Ovary (tissue), 9 donors: Measurements from ENCODE around the gene IDH3A. TPM values are rescaled to one million over a fixed set of nuclear protein-coding genes. Genes with fewer than 3 reads are reported as not detected.
A peak's percentile ranks its signal among the peaks of the same experiment; 100 is the strongest.

Source experiments
- DNase-seq, 5 donors: peaks; one replicate each; pipeline ENCODE4 v3.0.0-alpha.2; 2019 to 2020
- H3K27ac ChIP-seq, 2 donors: fragments of 200-600 bp; one replicate each; pipeline versions ENCODE4 v1.5.1 to v1.8.0; 2019 to 2022
- H3K27me3 ChIP-seq: fragments of 200-600 bp; one replicate; pipeline ENCODE4 v1.8.0; 2022
- H3K36me3 ChIP-seq: fragments of 200-600 bp; sonication (generic); one replicate; pipeline ENCODE4 v1.5.1; 2019
- H3K4me1 ChIP-seq: one replicate; pipeline ENCODE4 v1.8.1; 2013; ENCODE audit warnings: mild to moderate bottlenecking, moderate library complexity; ENCODE audit not compliant: insufficient read depth
- H3K4me3 ChIP-seq: fragments of 200-600 bp; sonication (generic); one replicate; pipeline ENCODE4 v1.5.1; 2017
- H3K9me3 ChIP-seq, 2 donors: fragments of 200-600 bp in 1 of 2; sonication (generic) in 1 of 2; one replicate each; pipeline versions ENCODE4 v1.5.1 to v1.8.1; 2013 to 2019; ENCODE audit warnings: mild to moderate bottlenecking in 1 of 2, moderate library complexity in 1 of 2
- EP300 ChIP-seq: sonication (generic); formaldehyde crosslinking; IDR thresholded peaks from one replicate; pipeline ENCODE4 v1.6.1; 2017; ENCODE audit warnings: antibody characterized with exemption
- POLR2A ChIP-seq: fragments of 450-650 bp; IDR thresholded peaks from one replicate; pipeline ENCODE4 v1.6.1; 2017; ENCODE audit warnings: antibody characterized with exemption, mild to moderate bottlenecking, moderate library complexity
- WGBS, 3 donors: extraction: QIAGEN DNeasy Blood & Tissue Kit in 1 of 3; methylation state at CpG; one replicate each; pipeline versions ENCODE4 v1.1.5 to v1.1.7; 2013 to 2017; 5-methylcytosine and 5-hydroxymethylcytosine counted together
- intact Hi-C, 4 donors: fragments of 100-400 bp; cut with DNase I; formaldehyde crosslinking; loops; one replicate each; pipeline versions ENCODE4 v1.11.0 to v1.15.1; 2022 to 2023
- polyA plus RNA-seq, 2 donors: library from polyadenylated mRNA; stranded (reverse); fragments of 200-250 nt in 1 of 2; fragments of 350-450 nt in 1 of 2; fragmentation: Illumina TruSeq in 1 of 2; extraction: RNeasy Lipid Tissue Mini Kit (QIAGEN cat#74804) in 1 of 2; gene quantifications; one replicate each; pipeline ENCODE4 v1.2.3, GENCODE V29; 2013 to 2014
- total RNA-seq, 7 donors: library from RNA; depleted of rRNA in 2 of 7; stranded (reverse); fragments of >200 nt in 2 of 7; fragmentation: NEBNext Ultra II Directional in 3 of 7; extraction: Animal tissue kit (Norgen Biotek cat#: 25700) in 3 of 7; gene quantifications; one replicate each; pipeline versions ENCODE4 v1.1.0 to v1.2.4, GENCODE V29; 2016 to 2023
- TF ChIP-seq, protein P1 (sequence below), 3 donors: fragments of 450-650 bp in 2 of 3; fragments of 200-600 bp in 1 of 3; IDR thresholded peaks; one replicate each; pipeline versions ENCODE4 v1.5.1 to v1.8.0; 2016 to 2022; ENCODE audit warnings: antibody characterized with exemption in 3 of 3, mild to moderate bottlenecking in 1 of 3
- donor health status: DM: no; HTN: no; CAD: no; lungs with moderate emphysema.
- donor health status: DM: no; HTN: no; CAD: no.
- donor health status: Bipolar disorder and iron deficiency.
- donor health status: DM: yes; HTN: yes; CAD: no.
- donor health status: DM: no; HTN: no; CAD: no.
- donor health status: DM: yes; HTN: yes; CAD: no.

The IDH3A gene
- total and polyA plus RNA-seq, 9 donors, result 19.4 to 82.4 (median 58.6) TPM

DNA sequence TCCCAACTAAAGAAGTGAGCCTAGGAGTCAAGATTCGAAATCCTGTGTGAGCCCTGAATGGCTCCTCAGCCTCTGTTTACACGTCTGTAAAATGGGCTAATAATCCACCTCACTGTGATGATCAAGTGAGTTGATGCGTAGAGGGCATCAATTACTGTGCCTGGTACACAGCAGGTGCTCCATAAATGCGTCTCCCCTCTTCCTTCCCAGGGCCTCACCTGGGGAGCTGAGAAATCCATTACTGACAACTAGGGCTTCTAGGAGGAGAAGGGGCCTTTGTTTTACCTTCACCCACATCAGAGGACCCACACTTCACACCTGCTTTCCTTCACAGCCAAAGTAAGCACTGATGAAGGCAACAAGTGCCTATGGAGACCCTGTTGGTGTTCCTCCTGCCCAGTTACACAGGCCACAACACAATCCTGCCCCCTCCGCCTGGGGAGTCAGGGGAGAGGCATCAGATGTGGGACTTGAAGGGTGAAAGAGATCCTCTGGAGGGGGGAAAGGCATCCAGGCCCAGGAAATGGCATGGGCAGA, 19.3 kb upstream of the IDH3A start:
- intact Hi-C loops, result loop anchor here (5.0 to 10.0 kb wide), 4 partner anchors 65 to 295 kb away; partner anchors contain the start of gene ACSBG1 (in 1 of the 4)
- Histone ChIP-seq H3K27me3 (no peaks in the 10 kb centered on the region), H3K9me3 (no peaks in the 10 kb centered on the region), H3K36me3 (no peaks in the 10 kb centered on the region), H3K4me1 (no peaks in the 10 kb centered on the region), H3K27ac (no peak overlapping the region), H3K4me3 (no peak overlapping the region)
- no peak for DNase-seq
- TF ChIP-seq POLR2A (no peak), EP300 (no peak)
- TF ChIP-seq, protein P1, sequence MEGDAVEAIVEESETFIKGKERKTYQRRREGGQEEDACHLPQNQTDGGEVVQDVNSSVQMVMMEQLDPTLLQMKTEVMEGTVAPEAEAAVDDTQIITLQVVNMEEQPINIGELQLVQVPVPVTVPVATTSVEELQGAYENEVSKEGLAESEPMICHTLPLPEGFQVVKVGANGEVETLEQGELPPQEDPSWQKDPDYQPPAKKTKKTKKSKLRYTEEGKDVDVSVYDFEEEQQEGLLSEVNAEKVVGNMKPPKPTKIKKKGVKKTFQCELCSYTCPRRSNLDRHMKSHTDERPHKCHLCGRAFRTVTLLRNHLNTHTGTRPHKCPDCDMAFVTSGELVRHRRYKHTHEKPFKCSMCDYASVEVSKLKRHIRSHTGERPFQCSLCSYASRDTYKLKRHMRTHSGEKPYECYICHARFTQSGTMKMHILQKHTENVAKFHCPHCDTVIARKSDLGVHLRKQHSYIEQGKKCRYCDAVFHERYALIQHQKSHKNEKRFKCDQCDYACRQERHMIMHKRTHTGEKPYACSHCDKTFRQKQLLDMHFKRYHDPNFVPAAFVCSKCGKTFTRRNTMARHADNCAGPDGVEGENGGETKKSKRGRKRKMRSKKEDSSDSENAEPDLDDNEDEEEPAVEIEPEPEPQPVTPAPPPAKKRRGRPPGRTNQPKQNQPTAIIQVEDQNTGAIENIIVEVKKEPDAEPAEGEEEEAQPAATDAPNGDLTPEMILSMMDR (IDR thresholded peaks at IDR 0.05), result no peak
- 90 to 95% (median 92%) methylated on average over 5 of the region's 5 CpGs for WGBS, 3 donors

DNA sequence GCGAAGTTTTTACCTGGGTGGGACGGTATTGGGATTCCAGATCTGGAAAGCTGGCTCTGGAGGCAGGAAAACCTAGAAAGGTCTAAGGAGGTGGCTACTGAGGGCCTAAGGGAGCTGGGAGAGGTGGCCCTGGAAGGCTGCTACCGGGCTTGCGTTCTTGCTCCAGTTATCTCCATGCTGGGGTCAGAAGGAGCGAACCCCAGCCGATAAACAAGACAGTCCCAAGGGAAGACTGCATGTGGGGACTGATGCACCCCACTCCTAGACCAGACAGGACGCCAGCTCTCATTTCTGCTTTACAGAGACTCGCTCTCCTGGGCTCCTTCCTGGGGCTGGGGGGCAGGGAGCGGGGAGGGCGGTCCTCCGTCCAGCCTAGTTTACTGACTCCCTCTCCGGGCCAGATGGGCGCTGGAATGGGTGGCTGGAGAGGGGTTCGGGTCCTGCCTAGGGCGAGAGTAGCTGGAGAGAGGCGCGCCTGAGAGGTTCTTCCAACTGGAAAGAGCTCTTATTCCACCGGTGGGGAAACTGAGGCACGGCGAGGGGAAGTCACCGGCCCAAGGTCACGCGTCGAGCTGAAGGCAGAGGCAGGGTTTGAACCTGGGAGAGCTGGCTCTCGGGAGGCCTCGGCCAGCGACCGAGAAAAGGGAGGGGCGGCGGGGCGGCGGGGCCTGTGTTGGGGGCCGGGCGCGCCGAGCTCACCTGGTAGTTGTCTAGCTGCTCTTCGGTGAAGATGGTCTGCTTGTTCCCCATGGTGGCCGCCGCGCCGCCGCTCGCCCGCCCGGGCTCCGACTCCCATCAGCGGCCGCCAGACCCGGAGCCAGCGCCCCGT, 18.5 kb upstream of the IDH3A start:
- H3K27me3 ChIP-seq, result no peaks in the 10 kb centered on the region
- 21 to 26% (median 24%) methylated on average over 50 to 51 of the region's 51 CpGs for whole genome bisulfite sequencing, 3 donors
- no peak for TF ChIP-seq POLR2A
- no peak for TF ChIP-seq EP300
- TF ChIP-seq, protein P1 (IDR thresholded peaks at IDR 0.05), result no peak
- no peaks in the 10 kb centered on the region for H3K36me3 ChIP-seq
- DNase-seq, result peak in 3 of 5 donors; percentile 36 to 50 (median 49)
- H3K27ac ChIP-seq, result peak overlapping the region; percentile 78 to 89
- H3K9me3 ChIP-seq, result no peaks in the 10 kb centered on the region
- H3K4me1 ChIP-seq, result no peaks in the 10 kb centered on the region
- peak overlapping the region; percentile 48 for H3K4me3 ChIP-seq
- intact Hi-C loops, result loop anchor here in 2 of 4 donors (5.0 to 10.0 kb wide), 2 partner anchors 64 to 112 kb away; no protein-coding TSS in a partner anchor

DNA sequence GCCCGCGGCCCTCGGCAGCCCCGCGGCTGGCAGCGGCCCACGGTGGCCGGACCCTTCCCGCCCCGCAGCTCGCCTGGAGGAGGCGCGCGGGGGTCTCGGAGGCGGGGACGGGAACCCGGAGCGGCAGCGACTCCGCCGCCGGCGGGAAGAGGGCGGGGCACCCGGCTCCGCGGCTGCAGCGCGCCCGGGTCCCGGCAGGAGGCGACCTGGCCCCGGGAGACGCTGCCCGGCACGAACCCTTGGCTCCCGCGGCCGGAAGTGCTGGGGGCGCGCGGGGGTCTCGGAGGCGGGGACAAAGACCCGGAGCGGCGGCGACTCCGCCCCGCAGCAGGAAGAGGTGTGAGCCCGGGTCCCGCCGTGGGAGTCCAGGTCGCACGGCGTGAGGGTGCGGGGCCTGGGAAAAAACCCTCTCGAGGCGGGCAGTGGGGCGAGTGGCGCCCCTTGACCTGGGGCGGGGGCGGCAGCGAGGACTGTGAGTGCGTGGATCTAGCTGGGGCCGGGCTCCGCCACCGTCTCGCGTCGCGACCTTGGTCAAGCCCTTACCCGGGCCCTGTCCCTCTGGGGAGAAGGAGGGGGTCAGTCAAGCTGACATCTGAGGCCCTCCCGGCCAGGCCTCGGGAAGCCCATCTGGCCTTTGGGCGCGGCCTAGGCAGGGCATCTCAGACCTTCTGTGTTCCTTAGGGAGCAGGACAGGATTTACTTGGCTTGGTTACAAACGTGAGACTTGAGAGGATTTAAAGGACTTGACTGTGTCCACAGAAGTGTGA, 17.7 kb upstream of the IDH3A start, which contains the start of gene CIB2:
Gene CIB2 (minus strand): TSS at position 151 of the 767 bp plus-strand sequence. CDS start 230 bp downstream, outside the sequence.
- intact Hi-C loops, result loop anchor here in 2 of 4 donors (5.0 to 10.0 kb wide), 2 partner anchors 63 to 111 kb away; no protein-coding TSS in a partner anchor
- Histone ChIP-seq H3K4me1 (no peaks in the 10 kb centered on the region), H3K27me3 (no peaks in the 10 kb centered on the region), H3K9me3 (no peaks in the 10 kb centered on the region), H3K27ac (peak within 1 kb of the TSS; percentile 78 to 89), H3K4me3 (peak within 1 kb of the TSS; percentile 48), H3K36me3 (no peaks in the 10 kb centered on the region)
- 1% methylated on average over 59 to 79 of the region's 79 CpGs for WGBS, 3 donors
- DNase-seq, result peak; percentile 73 to 88 (median 83)
- TF ChIP-seq, protein P1 (IDR thresholded peaks at IDR 0.05), result peak; percentile 75 to 91 (median 84)
- TF ChIP-seq POLR2A (peak; percentile 35), EP300 (no peak)

DNA sequence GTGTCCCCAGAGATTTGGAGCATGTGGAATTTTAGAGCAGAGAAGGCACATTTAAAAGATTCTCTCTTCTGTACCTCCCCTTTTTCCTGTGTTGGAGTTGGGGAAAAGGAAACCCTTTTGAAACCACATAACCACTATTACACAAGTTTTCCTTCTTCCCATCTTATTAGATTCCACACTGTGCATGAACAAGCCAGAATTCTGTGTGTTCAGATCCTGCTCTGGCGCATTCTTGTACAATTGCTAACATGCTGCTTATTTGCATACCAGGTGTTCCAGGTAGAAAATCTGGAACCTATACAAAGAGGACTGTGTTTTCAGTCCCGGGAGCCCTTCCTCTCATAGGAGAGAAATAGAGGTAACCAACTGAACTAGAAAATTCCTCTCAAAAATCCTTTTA, 15.4 kb upstream of the IDH3A start:
- no peak for DNase-seq
- Histone ChIP-seq H3K4me1 (no peaks in the 10 kb centered on the region), H3K9me3 (no peaks in the 10 kb centered on the region), H3K4me3 (no peak overlapping the region), H3K27me3 (no peaks in the 10 kb centered on the region), H3K27ac (no peak overlapping the region), H3K36me3 (no peaks in the 10 kb centered on the region)
- no peak for TF ChIP-seq POLR2A
- intact Hi-C loops, result loop anchor here in 2 of 4 donors (5.0 to 10.0 kb wide), 2 partner anchors 61 to 108 kb away; no protein-coding TSS in a partner anchor
- WGBS, 3 donors, result 94 to 100% (median 98%) methylated on average over 2 of the region's 2 CpGs
